Stromal cell of bone marrow (primary cell): Measurements from ENCODE around the gene UHRF1.
"Not testable (repeated sequence)": the region's sequence is repeated elsewhere in the genome, so short reads cannot be mapped to it uniquely, and the experiment has no call there.

Experiments
- DNase-seq: peaks from one replicate; pipeline ENCODE4 v3.0.0-alpha.2; 2012; ENCODE audit warnings: low read depth

Gene UHRF1

DNA sequence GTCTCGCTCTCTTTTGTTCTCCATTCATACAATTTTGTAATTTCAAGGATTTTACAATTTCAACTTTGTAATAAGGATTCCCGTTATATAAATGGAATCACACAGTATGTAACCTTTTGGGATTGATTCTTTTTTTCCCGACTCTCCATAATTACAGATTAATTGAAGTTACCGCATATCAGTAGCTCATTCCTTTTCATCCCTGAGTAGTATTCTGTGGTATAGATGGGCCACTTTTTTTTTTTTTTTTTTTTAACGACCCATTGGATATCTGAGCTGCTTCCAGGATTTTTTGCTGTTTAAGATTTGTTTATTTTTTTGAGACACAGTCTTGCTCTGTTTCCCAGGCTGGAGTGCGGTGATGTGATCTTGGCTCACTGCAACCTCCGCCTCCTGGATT lies 27.8 kb downstream of the UHRF1 start:
- no peak for DNase-seq

DNA sequence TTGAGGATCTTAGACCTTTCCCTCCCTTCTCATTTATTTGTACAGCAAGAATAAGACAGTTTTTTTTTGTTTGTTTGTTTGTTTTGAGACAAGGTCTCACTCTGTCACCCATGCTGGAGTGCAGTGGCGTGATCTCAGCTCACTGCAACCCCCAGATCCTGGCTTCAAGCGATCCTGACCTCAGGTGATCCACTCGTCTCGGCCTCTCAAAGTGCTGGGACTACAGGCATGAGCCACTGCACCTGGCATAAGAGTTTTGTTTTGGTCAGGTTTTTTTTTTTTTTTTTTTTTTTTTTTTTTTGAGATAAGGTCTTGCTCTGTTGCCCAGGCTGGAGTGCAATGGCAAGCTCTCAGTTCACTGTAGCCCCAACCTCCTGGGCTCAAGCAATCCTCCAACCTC lies 29.2 kb downstream of the UHRF1 start:
- DNase-seq: not testable (repeated sequence)

DNA sequence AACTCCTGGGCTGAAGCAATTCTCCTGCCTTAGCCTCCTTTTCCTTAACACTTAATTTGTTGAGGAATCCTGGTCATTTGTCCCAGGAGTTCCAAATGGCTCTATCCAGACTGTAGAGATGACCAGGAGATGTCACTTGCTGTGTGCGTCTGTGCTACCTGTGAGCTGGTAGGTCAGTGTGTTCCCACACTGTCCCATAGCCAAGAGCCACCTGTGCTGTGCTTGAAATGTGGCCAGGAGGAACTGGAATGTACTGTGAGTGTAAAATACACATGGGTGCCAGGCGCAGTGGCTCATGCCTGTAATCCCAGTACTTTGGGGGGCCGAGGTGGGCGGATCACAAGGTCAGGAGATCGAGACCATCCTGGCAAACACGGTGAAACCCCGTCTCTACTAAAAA lies 30.2 kb downstream of the UHRF1 start:
- DNase-seq: no peak

DNA sequence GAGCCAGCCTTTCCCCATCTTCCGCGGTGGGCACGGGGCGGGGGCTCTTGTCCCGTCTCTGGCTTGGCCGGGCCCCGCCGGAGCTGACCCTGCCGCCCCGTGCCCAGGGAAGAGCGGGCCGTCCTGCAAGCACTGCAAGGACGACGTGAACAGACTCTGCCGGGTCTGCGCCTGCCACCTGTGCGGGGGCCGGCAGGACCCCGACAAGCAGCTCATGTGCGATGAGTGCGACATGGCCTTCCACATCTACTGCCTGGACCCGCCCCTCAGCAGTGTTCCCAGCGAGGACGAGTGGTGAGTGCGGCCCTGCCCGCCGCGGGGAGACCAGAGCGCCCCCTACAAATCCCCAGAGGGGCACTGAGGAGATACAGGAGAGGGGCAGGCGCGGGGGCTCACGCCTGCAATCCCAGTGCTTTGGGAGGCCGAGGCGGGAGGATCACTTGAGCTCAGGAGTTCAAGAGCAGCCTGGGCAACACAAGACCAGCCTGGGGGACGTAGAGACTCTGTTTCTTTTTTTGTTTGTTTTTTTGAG lies 32.4 kb downstream of the UHRF1 start:
- DNase-seq: not testable (repeated sequence)

DNA sequence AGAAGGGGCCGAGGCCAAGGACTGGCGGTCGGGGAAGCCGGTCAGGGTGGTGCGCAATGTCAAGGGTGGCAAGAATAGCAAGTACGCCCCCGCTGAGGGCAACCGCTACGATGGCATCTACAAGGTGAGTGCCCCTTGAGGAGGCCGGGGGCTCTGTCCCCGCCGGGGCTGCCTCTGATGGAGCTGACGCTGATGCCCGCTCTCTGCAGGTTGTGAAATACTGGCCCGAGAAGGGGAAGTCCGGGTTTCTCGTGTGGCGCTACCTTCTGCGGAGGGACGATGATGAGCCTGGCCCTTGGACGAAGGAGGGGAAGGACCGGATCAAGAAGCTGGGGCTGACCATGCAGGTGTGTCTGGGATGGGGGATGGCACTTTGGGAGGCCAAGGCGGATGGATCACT lies 41.3 kb downstream of the UHRF1 start:
- not testable (repeated sequence) for DNase-seq

DNA sequence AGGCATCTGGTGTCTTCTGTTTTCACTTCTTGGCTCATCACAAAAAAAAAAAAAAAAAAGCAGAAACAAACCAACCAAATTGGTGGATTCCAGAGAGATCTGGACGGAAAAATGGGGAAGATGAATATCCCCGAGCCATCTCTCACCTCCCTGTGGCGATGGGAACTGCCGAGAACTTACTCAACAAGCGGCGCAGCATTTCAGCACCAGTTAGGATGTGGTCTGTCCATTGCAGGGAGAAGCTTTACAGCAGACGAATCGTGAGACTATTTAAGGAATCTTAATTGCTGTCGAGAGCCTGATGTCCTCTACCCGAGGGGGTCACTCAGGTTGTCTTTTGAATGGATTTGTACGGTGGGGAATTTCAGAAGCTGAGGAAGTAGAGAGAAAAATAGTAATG lies 42.4 kb downstream of the UHRF1 start:
- no peak for DNase-seq

DNA sequence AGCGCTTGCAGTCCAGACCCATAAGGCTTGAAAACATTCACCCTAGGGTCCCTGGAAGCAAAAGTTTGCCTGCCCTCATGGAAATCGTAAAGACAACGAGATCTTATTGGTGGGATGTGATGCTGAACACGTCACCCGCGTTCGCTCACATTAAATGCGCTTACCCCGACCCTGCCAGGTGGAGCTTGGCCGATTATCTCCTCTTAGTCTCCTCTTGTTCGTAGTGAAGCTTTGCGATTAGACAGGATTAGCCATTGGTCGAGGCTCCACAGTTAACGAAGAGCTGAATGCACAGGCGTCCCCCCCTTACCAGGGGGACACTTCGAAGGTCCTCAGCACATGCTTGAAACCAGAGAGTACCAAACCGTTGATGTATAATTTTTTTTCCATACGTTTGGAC lies 43.6 kb downstream of the UHRF1 start:
- DNase-seq: no peak

DNA sequence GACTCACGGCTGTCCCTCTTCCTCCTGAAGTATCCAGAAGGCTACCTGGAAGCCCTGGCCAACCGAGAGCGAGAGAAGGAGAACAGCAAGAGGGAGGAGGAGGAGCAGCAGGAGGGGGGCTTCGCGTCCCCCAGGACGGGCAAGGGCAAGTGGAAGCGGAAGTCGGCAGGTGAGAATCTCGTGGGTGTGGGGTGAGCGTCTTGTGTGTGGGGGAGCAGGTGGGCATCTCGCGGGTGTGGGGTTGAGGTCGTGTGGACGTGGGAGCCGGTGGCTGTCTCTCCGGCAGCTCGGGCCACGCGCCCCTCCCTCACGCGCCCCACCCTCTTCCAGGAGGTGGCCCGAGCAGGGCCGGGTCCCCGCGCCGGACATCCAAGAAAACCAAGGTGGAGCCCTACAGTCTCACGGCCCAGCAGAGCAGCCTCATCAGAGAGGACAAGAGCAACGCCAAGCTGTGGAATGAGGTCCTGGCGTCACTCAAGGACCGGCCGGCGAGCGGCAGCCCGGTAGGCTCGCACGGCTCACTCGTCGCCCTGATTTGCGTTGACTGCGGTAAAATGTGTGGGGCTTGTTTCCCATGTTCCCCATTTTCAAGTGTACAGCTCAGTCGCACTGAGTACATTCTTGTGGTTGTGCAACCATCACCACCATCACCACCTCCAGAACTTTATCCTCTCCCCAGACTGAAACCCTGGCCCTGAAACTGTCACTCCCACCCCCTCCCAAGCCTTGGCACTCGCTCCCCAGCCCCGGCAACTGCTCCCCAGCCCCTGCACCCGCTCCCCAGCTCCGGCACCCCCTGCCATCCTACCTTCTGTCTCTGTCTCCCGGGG lies 45.2 kb downstream of the UHRF1 start:
- DNase-seq: not testable (repeated sequence)

DNA sequence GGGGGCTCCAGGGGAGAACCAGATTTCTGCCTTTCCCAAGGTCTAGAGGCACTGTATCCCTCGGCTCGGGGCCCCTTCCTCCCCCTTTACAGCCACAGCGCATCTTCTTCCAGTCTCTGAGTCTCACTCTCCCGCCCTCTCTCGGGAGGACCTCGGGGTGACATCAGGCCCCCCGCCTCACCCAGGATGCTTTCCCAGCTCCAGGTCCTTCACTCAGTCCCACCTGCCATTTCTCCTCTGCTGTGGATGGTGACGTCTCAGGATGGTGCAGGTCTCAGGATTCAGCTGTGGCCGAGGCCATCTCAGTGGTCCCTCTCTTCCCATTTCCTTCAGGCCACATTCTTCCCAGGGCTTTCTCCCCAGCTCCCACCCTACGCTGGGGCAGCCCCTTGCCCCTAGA lies 46.0 kb downstream of the UHRF1 start:
- no peak for DNase-seq

DNA sequence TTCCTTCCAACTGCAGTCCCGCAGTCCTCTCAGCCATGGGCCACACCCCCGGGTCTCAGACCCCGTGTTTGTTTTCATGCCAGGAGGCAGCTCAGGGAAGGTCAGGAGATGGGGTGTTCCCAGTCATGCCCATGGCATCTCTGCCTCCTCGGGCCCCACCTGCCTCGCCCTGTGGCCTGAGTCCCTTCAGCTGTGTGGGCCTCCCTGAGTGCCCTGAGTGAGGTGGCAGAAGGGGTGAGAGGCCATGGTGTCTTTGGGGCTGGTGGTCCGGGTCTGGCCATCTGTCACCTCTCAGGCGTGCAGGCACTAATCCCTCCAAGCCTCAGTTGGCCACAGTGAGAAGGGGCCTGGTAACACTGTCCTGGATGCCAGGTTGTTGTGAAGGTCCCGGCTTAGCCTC lies 48.7 kb downstream of the UHRF1 start:
- no peak for DNase-seq

DNA sequence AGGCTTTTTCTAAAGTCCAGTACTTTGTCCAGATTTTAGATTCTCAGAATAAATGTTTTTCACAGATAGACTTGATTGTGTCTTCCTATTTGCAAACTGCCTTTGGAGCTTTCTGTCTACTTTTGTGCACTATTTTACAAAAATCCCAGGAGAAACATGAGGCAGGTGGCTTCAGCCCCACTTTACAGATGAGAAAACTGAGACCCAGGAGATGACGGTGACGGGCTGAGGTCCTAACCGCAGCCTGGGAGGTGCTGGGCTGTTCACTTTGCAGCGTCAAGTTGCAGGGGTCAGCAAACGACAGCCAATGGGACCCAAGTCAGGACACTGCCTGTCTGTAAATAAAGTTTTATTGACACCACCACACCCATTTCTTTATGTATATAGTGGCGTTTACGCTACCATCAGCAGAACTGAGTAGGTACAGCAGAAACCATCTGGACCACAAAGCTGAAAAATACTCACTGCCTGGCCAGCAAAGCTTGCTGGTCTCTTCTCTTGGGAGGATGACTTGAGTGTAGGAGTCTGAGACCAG lies 52.9 kb downstream of the UHRF1 start:
- no peak for DNase-seq

DNA sequence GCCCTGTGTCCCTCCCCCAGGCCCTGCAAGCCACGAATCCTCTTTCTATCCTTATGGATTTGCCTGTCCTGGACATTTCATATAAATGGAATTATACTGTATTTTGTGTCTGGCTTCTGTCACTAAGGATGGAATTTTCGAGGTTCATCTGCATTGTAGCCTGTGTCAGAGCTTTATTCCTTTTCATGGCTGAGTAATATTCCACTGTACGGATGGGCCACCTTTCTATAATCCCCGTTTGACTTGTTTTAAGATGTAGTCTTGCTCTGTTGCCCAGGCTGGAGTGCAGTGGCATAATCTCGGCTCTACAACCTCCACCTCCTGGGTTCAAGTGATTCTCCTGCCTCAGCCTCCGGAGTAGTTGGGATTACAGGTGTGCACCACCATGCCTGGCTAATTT lies 55.8 kb downstream of the UHRF1 start:
- DNase-seq: no peak

DNA sequence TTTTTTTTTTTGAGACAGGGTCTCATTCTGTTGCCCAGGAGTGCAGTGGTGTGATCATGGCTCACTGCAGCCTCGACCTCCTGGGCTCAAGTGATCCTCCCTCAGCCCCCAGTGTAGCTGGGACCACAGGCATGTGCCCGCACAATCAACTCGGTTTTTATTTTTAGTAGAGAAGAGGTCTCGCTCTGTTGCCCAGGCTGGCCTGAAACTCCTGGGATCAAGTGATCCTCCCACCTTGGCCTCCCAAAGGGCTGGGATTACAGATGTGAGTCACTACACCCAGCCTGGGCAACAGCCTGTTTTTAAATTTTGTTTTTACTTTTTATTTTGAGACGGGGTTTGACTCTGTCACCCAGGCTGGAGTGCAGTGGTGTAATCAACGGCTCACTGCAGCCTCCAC lies 57.3 kb downstream of the UHRF1 start:
- DNase-seq: no peak

DNA sequence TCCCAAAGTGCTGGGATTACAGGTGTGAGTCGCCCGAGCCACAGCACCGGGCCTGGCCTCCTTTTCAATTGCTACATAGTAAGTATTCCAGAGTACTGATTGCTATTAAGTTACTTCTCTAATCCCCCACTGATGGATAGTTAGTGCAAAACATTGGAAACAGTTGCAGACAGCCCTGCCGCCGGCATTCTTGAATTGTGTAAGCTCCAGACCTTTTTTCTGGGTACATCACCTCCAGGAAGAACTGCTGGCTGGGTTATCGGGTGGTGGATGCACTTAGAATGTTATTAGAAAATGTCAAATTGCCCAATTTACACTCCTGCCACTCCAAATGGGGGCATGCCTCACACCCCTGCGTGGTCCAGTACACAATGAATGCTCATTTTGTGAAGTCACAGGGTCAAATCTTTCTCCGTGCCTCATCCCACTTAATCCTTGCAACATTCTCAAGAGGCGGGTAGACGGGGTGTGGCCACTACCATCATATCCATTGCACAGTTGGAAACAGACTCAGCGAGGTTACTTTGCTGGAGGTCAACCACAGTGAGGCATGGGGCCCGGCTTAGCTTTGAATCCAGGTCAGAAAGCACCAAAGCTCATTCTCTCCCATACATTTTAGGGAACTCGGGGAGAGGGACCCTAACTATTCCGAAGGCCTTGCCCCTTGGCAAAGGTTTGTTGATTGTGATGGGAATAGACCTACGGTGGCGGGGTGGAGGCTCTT lies 58.6 kb downstream of the UHRF1 start:
- DNase-seq: no peak

DNA sequence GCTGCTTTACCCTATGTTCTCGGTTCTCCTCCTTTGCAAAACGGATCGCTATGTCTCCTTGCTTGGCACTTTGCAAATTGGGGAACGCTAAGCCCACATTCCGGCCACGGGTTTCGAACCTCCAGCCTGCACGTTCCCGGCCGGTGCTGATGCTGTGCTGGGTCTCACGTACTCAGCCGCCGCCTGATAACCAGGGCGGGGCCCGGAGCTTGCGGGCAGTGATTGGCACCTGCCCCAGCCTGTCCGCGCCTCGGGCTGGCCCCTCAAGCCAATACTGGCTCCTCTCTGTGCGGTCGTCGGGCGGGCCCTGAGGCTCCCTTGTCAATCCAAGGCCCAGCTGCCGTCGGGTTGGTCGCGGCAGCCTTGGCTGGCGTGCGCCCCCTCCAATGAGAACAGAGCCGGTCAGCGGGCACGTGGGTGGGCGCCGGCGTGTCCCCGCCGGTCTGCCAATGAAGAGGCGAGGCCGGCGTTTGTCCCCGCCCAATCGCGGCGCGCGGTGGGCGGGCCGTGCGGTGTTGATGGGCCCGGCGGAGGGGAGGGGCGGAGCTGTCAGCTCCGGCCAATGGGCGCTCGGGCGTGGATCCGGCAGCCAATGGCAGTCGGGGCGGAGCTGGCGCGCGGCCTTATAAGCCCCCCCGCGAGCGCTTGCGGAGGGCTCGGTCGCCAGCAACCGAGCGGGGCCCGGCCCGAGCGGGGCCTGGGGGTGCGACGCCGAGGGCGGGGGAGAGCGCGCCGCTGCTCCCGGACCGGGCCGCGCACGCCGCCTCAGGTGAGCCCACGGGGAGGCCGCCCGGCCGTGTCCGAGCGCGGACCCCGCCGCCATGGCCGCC lies 59.4 kb downstream of the UHRF1 start, which contains the start of gene KDM4B:
KDM4B (plus strand) TSS at position 652 of the 830 bp plus-strand sequence. CDS start 63,778 bp downstream, outside the sequence.
- DNase-seq: peak; percentile 99

DNA sequence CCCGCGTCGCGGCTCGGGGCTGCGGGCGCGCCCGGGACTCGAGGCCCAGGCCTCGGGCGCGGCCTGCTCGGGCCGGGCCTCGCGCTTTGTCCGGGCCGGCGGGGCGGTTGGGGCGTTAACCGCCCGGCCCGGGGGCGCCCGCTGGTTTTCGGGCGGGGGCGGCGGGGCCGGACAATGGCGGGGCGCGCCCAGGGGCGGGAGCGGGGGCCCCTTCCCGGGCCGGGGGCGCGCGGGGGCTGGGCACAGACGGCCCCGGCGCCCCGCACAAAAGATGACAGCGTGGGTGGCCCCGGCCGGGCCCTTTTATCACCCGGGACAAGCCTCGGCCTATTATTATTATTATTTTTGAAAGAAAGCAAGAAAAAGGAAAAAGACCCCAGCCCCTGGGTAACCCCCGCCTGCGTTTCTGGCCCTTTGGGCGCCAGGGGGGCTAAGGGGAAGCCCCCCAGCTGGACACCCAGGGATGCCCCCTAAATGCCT lies 60.0 kb downstream of the UHRF1 start:
- no peak for DNase-seq

DNA sequence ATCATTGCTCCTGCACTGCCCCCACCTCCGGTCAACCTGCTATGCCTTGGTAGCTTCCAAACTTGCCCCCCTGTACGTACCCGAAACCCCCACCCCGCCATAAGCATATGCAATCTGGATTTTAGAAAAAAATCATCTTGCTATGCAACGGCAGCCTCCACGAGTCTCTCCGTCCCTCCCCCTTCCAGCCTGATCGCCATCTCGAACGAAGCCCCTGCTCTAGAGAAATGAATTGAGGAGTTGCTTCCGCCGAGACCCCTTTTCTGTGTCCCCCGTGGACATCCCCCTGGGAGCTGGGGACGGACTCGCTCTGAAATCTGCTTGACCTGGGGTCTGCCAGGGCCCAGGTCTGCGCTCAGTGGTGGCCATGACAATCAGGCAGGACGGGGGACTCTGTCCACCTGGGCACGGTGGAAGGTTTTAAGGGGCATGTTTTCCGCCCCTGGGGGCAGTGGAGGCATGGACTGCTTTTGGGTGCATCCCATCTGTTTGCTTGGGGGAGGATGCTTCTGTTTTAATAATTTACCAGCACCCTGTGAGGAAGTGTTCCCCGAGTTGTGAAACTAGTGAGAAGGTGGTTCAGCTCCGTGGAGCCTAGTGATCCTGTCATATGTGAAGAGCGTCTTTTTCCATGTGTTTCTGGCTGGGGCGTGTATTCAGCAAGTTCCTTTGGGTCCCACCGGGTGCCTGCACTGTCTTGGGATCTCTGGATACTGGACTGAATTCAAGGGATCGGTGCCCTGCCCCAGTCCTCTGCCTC lies 60.7 kb downstream of the UHRF1 start:
- no peak for DNase-seq

DNA sequence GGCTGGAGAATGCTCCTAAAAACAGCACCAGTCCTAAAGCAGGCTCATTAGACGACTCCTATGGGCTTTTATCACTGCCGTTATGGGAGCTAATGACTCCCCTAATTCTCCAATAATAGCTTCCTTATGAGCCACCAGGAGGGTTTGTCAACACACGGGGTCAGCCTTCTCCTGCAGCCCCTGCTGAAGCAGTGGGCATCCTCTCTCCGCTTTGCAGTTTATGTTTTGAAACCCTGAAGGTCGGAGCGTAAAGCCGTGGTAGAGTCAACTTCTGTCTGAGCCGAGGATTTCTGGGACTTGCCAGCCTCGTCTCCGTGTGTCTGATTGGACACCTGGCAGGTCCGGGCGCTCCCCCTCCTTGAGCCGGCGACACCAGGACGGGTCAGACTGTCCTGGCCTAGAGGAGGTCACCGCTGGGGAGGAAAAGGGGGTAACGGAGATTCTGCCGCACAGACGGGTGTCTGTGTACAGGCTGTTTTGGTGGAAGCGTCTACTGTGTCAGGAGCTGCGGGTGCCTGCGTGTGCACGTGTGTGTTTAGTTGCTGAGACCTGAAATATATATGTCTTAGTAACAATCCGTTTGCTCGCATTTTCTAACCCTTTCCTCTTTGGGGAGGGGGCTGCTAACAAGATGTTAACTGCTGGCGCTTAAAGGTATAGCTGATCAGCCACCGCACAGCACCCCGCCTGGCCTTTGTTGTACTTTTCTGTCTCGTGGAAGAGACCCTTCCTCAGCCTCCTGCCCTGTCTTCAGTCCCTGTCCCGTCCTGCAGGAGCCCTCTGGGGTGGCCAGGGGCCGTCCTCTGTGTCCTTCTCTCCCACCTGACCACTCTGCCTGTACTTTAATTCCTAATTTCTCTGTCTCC lies 61.5 kb downstream of the UHRF1 start:
- no peak for DNase-seq

DNA sequence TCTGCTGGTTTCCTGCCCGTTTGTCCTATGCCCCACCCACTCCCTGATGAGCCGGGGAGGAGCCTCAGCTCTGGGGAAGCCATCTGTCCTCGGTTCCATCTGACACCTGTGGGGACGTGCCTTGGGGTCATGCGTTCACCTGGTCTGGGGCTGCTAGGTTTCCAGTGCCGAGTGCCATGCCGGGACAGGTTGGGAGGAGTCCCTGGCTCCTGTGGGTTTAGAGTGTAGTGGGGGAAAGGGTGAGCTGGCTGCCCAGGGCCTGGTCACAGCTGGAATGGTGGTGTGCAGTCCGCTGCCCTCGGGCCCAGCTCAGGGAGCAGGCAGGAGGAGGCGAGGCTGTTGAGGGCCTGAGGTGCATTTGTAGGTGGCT lies 62.1 kb downstream of the UHRF1 start:
- no peak for DNase-seq

DNA sequence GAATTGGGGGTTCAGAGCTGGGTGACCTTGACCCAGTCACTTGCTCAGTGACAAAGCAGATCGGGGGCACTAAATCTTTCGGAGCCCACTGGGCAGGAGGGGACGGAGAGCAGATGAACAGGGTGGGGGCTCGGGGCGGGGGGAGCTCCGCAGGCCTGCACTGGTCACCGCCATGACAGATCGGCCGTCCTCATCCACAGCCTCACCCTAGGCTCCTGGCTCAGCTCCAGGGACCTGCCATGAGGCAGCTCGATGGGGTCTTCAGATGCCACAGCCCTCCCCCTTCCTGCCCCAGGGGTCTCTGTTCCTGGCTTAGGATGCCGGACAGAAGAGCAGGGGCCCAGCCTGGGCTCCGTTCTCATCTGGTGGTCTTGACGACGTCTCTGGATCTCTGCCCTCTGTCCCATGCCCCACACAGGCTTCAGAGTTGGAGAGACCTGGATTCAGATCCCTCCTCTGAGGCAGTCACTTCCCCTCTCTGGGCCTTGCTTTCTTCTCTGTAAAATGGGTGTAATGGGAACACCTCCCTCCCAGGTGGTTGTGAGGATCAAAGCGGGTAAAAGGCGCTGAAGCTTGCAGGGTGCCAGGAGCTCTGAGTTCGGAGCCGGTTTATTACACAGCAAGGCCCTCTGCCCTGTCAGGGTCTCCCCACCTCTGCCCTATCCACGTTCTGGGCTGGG lies 62.7 kb downstream of the UHRF1 start:
- no peak for DNase-seq
